ENCODE measurements around the gene SLC9A6.

Gene SLC9A6

GRCh38 chrX:135985157-135985972 is at the start of gene SLC9A6:
Gene SLC9A6, plus strand, starts transcription at chrX:135985435. Its CDS starts 224 bp downstream, at chrX:135985659.
- Histone ChIP-seq H3K4me3 (ENCODE audit: low read length in 2 of 2) (peak within 1 kb of the TSS; percentile 78), H3K27ac (ENCODE audit: low read length) (peak within 1 kb of the TSS; percentile 41), H3K27me3 (ENCODE audit: control insufficient read depth in 1 of 2, insufficient read depth in 2 of 2, low read length in 2 of 2) (peaks cover 0 to 6% of the 10 kb centered on the region in 2 donors), H3K4me1 (ENCODE audit: control insufficient read depth, insufficient read depth, low read length) (peaks cover 2% of the 10 kb centered on the region), H3K9ac (ENCODE audit: low read length in 2 of 2) (peak within 1 kb of the TSS; percentile 81 to 82), H3K9me3 (ENCODE audit: control insufficient read depth in 2 of 2, low read length in 2 of 2) (no peaks in the 10 kb centered on the region), H3K36me3 (ENCODE audit: control insufficient read depth in 2 of 2, insufficient read depth in 2 of 2, low read length in 2 of 2) (no peaks in the 10 kb centered on the region)

GRCh38 chrX:135944486-135944885 is 40.7 kb upstream of the SLC9A6 start:
- Histone ChIP-seq H3K4me1 (ENCODE audit: control insufficient read depth, insufficient read depth, low read length) (no peaks in the 10 kb centered on the region), H3K27me3 (ENCODE audit: control insufficient read depth in 1 of 2, insufficient read depth in 2 of 2, low read length in 2 of 2) (peaks cover 0 to 4% of the 10 kb centered on the region in 2 donors), H3K36me3 (ENCODE audit: control insufficient read depth in 2 of 2, insufficient read depth in 2 of 2, low read length in 2 of 2) (no peaks in the 10 kb centered on the region), H3K27ac (ENCODE audit: low read length) (no peak overlapping the region), H3K4me3 (ENCODE audit: low read length in 2 of 2) (no peak overlapping the region), H3K9ac (ENCODE audit: low read length in 2 of 2) (no peak overlapping the region), H3K9me3 (ENCODE audit: control insufficient read depth in 2 of 2, low read length in 2 of 2) (no peaks in the 10 kb centered on the region)

GRCh38 chrX:135951291-135951690 is 33.9 kb upstream of the SLC9A6 start:
- H3K27me3 ChIP-seq (ENCODE audit: control insufficient read depth in 1 of 2, insufficient read depth in 2 of 2, low read length in 2 of 2) = peaks cover 0 to 9% of the 10 kb centered on the region in 2 donors
- no peak overlapping the region for H3K27ac ChIP-seq (ENCODE audit: low read length)
- H3K9me3 ChIP-seq (ENCODE audit: control insufficient read depth in 2 of 2, low read length in 2 of 2) = no peaks in the 10 kb centered on the region
- no peaks in the 10 kb centered on the region for H3K36me3 ChIP-seq (ENCODE audit: control insufficient read depth in 2 of 2, insufficient read depth in 2 of 2, low read length in 2 of 2)
- H3K4me1 ChIP-seq (ENCODE audit: control insufficient read depth, insufficient read depth, low read length) = no peaks in the 10 kb centered on the region
- no peak overlapping the region for H3K9ac ChIP-seq (ENCODE audit: low read length in 2 of 2)
- no peak overlapping the region for H3K4me3 ChIP-seq (ENCODE audit: low read length in 2 of 2)

- Histone ChIP-seq H3K4me1 (ENCODE audit: control insufficient read depth, insufficient read depth, low read length) (no peaks in the 10 kb centered on the region), H3K9me3 (ENCODE audit: control insufficient read depth in 2 of 2, low read length in 2 of 2) (no peaks in the 10 kb centered on the region), H3K27me3 (ENCODE audit: control insufficient read depth in 1 of 2, insufficient read depth in 2 of 2, low read length in 2 of 2) (no peaks in the 10 kb centered on the region), H3K9ac (ENCODE audit: low read length in 2 of 2) (peak overlapping the region; percentile 88 to 90), H3K4me3 (ENCODE audit: low read length in 2 of 2) (peak overlapping the region; percentile 85 to 93), H3K27ac (ENCODE audit: low read length) (peak overlapping the region; percentile 86), H3K36me3 (ENCODE audit: control insufficient read depth in 2 of 2, insufficient read depth in 2 of 2, low read length in 2 of 2) (no peaks in the 10 kb centered on the region)
Measured at GRCh38 chrX:135973025-135973547, 12.1 kb upstream of the SLC9A6 start.

- Histone ChIP-seq H3K4me3 (ENCODE audit: low read length in 2 of 2) (peak within 1 kb of the TSS; percentile 85 to 93), H3K9me3 (ENCODE audit: control insufficient read depth in 2 of 2, low read length in 2 of 2) (no peaks in the 10 kb centered on the region), H3K36me3 (ENCODE audit: control insufficient read depth in 2 of 2, insufficient read depth in 2 of 2, low read length in 2 of 2) (no peaks in the 10 kb centered on the region), H3K9ac (ENCODE audit: low read length in 2 of 2) (peak within 1 kb of the TSS; percentile 88 to 90), H3K27ac (ENCODE audit: low read length) (peak within 1 kb of the TSS; percentile 86), H3K27me3 (ENCODE audit: control insufficient read depth in 1 of 2, insufficient read depth in 2 of 2, low read length in 2 of 2) (no peaks in the 10 kb centered on the region), H3K4me1 (ENCODE audit: control insufficient read depth, insufficient read depth, low read length) (no peaks in the 10 kb centered on the region)
Measured at GRCh38 chrX:135973548-135974278, 11.5 kb upstream of the SLC9A6 start, which contains the start of gene MMGT1. Gene MMGT1, minus strand, starts transcription at chrX:135973988. Its CDS starts 313 bp downstream, at chrX:135973675.

GRCh38 chrX:135974279-135974856 is 10.9 kb upstream of the SLC9A6 start:
- Histone ChIP-seq H3K9me3 (ENCODE audit: control insufficient read depth in 2 of 2, low read length in 2 of 2) (no peaks in the 10 kb centered on the region), H3K9ac (ENCODE audit: low read length in 2 of 2) (peak overlapping the region; percentile 41 to 55), H3K4me3 (ENCODE audit: low read length in 2 of 2) (peak overlapping the region; percentile 51 to 70), H3K4me1 (ENCODE audit: control insufficient read depth, insufficient read depth, low read length) (no peaks in the 10 kb centered on the region), H3K27ac (ENCODE audit: low read length) (no peak overlapping the region), H3K27me3 (ENCODE audit: control insufficient read depth in 1 of 2, insufficient read depth in 2 of 2, low read length in 2 of 2) (peaks cover 0 to 2% of the 10 kb centered on the region in 2 donors), H3K36me3 (ENCODE audit: control insufficient read depth in 2 of 2, insufficient read depth in 2 of 2, low read length in 2 of 2) (no peaks in the 10 kb centered on the region)

GRCh38 chrX:135975421-135975820 is 9.8 kb upstream of the SLC9A6 start:
- no peak overlapping the region for H3K9ac ChIP-seq (ENCODE audit: low read length in 2 of 2)
- H3K27me3 ChIP-seq (ENCODE audit: control insufficient read depth in 1 of 2, insufficient read depth in 2 of 2, low read length in 2 of 2) = peaks cover 0 to 2% of the 10 kb centered on the region in 2 donors
- no peaks in the 10 kb centered on the region for H3K9me3 ChIP-seq (ENCODE audit: control insufficient read depth in 2 of 2, low read length in 2 of 2)
- no peak overlapping the region for H3K4me3 ChIP-seq (ENCODE audit: low read length in 2 of 2)
- no peaks in the 10 kb centered on the region for H3K4me1 ChIP-seq (ENCODE audit: control insufficient read depth, insufficient read depth, low read length)
- H3K36me3 ChIP-seq (ENCODE audit: control insufficient read depth in 2 of 2, insufficient read depth in 2 of 2, low read length in 2 of 2) = no peaks in the 10 kb centered on the region
- H3K27ac ChIP-seq (ENCODE audit: low read length) = no peak overlapping the region

- Histone ChIP-seq H3K4me1 (ENCODE audit: control insufficient read depth, insufficient read depth, low read length) (no peaks in the 10 kb centered on the region), H3K36me3 (ENCODE audit: control insufficient read depth in 2 of 2, insufficient read depth in 2 of 2, low read length in 2 of 2) (no peaks in the 10 kb centered on the region), H3K27ac (ENCODE audit: low read length) (no peak overlapping the region), H3K9me3 (ENCODE audit: control insufficient read depth in 2 of 2, low read length in 2 of 2) (no peaks in the 10 kb centered on the region), H3K9ac (ENCODE audit: low read length in 2 of 2) (no peak overlapping the region), H3K4me3 (ENCODE audit: low read length in 2 of 2) (no peak overlapping the region), H3K27me3 (ENCODE audit: control insufficient read depth in 1 of 2, insufficient read depth in 2 of 2, low read length in 2 of 2) (peaks cover 0 to 4% of the 10 kb centered on the region in 2 donors)
Measured at GRCh38 chrX:135977611-135978010, 7.6 kb upstream of the SLC9A6 start.

- Histone ChIP-seq H3K36me3 (ENCODE audit: control insufficient read depth in 2 of 2, insufficient read depth in 2 of 2, low read length in 2 of 2) (no peaks in the 10 kb centered on the region), H3K27me3 (ENCODE audit: control insufficient read depth in 1 of 2, insufficient read depth in 2 of 2, low read length in 2 of 2) (peaks cover 0 to 8% of the 10 kb centered on the region in 2 donors), H3K9ac (ENCODE audit: low read length in 2 of 2) (no peak overlapping the region), H3K4me3 (ENCODE audit: low read length in 2 of 2) (no peak overlapping the region), H3K4me1 (ENCODE audit: control insufficient read depth, insufficient read depth, low read length) (peaks cover 2% of the 10 kb centered on the region), H3K9me3 (ENCODE audit: control insufficient read depth in 2 of 2, low read length in 2 of 2) (no peaks in the 10 kb centered on the region), H3K27ac (ENCODE audit: low read length) (no peak overlapping the region)
Measured at GRCh38 chrX:135981010-135981409, 4.2 kb upstream of the SLC9A6 start.

- peaks cover 2% of the 10 kb centered on the region for H3K4me1 ChIP-seq (ENCODE audit: control insufficient read depth, insufficient read depth, low read length)
- H3K4me3 ChIP-seq (ENCODE audit: low read length in 2 of 2) = no peak overlapping the region
- no peaks in the 10 kb centered on the region for H3K9me3 ChIP-seq (ENCODE audit: control insufficient read depth in 2 of 2, low read length in 2 of 2)
- H3K27ac ChIP-seq (ENCODE audit: low read length) = no peak overlapping the region
- H3K9ac ChIP-seq (ENCODE audit: low read length in 2 of 2) = no peak overlapping the region
- peaks cover 0 to 8% of the 10 kb centered on the region in 2 donors for H3K27me3 ChIP-seq (ENCODE audit: control insufficient read depth in 1 of 2, insufficient read depth in 2 of 2, low read length in 2 of 2)
- no peaks in the 10 kb centered on the region for H3K36me3 ChIP-seq (ENCODE audit: control insufficient read depth in 2 of 2, insufficient read depth in 2 of 2, low read length in 2 of 2)
Measured at GRCh38 chrX:135981668-135982067, 3.6 kb upstream of the SLC9A6 start.

All from stomach smooth muscle (tissue), 2 donors.